Measurements from ENCODE around the gene RARRES2. TPM values are rescaled to one million over a fixed set of nuclear protein-coding genes. Genes with fewer than 3 reads are reported as not detected.
"Not testable (repeated sequence)": the region's sequence is repeated elsewhere in the genome, so short reads cannot be mapped to it uniquely, and the experiment has no call there.

RARRES2 gene
- polyA plus RNA-seq, 1 donor: 39.1 TPM

GRCh38 chr7:150322114-150322832, 19.2 kb downstream of the RARRES2 start:
- DNase-seq: no peak

GRCh38 chr7:150321788-150322113, 19.7 kb downstream of the RARRES2 start:
- no peak for DNase-seq

- no peak for DNase-seq
Observed at GRCh38 chr7:150317748-150318444, 23.5 kb downstream of the RARRES2 start.

- not testable (repeated sequence) for DNase-seq
Observed at GRCh38 chr7:150316987-150317386, 24.4 kb downstream of the RARRES2 start.

GRCh38 chr7:150314639-150315239, 26.7 kb downstream of the RARRES2 start:
- DNase-seq: no peak

- no peak for DNase-seq
Observed at GRCh38 chr7:150313870-150314269, 27.6 kb downstream of the RARRES2 start.

GRCh38 chr7:150313367-150313809, 28.0 kb downstream of the RARRES2 start:
- DNase-seq: no peak

- not testable (repeated sequence) for DNase-seq
Observed at GRCh38 chr7:150312649-150313366, 28.6 kb downstream of the RARRES2 start.

GRCh38 chr7:150311711-150312110, 29.7 kb downstream of the RARRES2 start:
- DNase-seq: no peak

- DNase-seq: no peak
Observed at GRCh38 chr7:150311146-150311545, 30.3 kb downstream of the RARRES2 start.

- no peak for DNase-seq
Observed at GRCh38 chr7:150308575-150308974, 32.9 kb downstream of the RARRES2 start.

- no peak for DNase-seq
Observed at GRCh38 chr7:150307904-150308303, 33.5 kb downstream of the RARRES2 start.

- no peak for DNase-seq
Observed at GRCh38 chr7:150307129-150307528, 34.3 kb downstream of the RARRES2 start.

- DNase-seq: not testable (repeated sequence)
Observed at GRCh38 chr7:150306377-150306776, 35.1 kb downstream of the RARRES2 start.

- DNase-seq: not testable (repeated sequence)
Observed at GRCh38 chr7:150305903-150306284, 35.5 kb downstream of the RARRES2 start.

GRCh38 chr7:150305259-150305902, 36.0 kb downstream of the RARRES2 start:
- not testable (repeated sequence) for DNase-seq

- not testable (repeated sequence) for DNase-seq
Observed at GRCh38 chr7:150304499-150305258, 36.8 kb downstream of the RARRES2 start.

GRCh38 chr7:150302908-150303310, 38.5 kb downstream of the RARRES2 start:
- not testable (repeated sequence) for DNase-seq

GRCh38 chr7:150297978-150298377, 43.5 kb downstream of the RARRES2 start:
- not testable (repeated sequence) for DNase-seq

GRCh38 chr7:150296802-150297201, 44.6 kb downstream of the RARRES2 start:
- DNase-seq: not testable (repeated sequence)

GRCh38 chr7:150295614-150296013, 45.8 kb downstream of the RARRES2 start:
- not testable (repeated sequence) for DNase-seq

All from left kidney (tissue), 2 donors.